MM.1S (cell line): Measurements from ENCODE around the gene DHRS1.

Experiments
- EZH2 ChIP-seq: fragments of 300-600 bp; sonication (generic); optimal IDR thresholded peaks from 2 replicates; pipeline ENCODE3; 2017; ENCODE audit warnings: low read depth, mild to moderate bottlenecking, antibody characterized with exemption, low read length, mixed read lengths
- EZH2phosphoT487 ChIP-seq: fragments of 300-600 bp; sonication (generic); IDR thresholded peaks from 2 replicates; pipeline ENCODE4 v1.6.1; 2018; ENCODE audit warnings: antibody characterized with exemption, low read length
- TF ChIP-seq, protein P1 (sequence below): fragments of 300-600 bp; sonication (generic); IDR thresholded peaks from 2 replicates; pipeline ENCODE4 v1.5.1; 2016; ENCODE audit warnings: antibody characterized with exemption, low read length, mixed read lengths

DNA sequence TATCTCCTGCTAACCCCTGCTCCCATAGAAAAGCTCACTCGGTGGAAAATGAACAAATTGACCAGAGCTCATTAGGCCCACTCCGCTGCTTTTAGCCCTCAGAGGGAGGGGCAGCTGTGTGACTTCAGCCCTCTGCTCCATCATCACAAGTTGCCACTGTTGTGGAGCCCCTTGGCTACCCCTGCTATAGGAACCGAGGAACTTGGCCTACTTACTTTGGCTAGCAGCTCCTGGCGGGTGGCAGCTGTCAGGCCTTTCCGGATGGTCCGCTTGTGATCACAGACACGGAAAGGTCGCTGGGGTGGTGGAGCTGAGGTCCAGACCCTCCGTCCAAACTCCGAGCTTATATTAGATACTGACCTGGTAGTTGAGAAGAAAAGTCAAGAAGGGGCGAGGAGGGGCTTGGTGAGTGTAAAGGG lies 7.6 kb upstream of the DHRS1 start:
- TF ChIP-seq, protein P1, sequence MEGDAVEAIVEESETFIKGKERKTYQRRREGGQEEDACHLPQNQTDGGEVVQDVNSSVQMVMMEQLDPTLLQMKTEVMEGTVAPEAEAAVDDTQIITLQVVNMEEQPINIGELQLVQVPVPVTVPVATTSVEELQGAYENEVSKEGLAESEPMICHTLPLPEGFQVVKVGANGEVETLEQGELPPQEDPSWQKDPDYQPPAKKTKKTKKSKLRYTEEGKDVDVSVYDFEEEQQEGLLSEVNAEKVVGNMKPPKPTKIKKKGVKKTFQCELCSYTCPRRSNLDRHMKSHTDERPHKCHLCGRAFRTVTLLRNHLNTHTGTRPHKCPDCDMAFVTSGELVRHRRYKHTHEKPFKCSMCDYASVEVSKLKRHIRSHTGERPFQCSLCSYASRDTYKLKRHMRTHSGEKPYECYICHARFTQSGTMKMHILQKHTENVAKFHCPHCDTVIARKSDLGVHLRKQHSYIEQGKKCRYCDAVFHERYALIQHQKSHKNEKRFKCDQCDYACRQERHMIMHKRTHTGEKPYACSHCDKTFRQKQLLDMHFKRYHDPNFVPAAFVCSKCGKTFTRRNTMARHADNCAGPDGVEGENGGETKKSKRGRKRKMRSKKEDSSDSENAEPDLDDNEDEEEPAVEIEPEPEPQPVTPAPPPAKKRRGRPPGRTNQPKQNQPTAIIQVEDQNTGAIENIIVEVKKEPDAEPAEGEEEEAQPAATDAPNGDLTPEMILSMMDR, result no peak
- no peak for TF ChIP-seq EZH2
- TF ChIP-seq EZH2phosphoT487, result no peak
